ENCODE data around the gene LAMA3. TPM values are rescaled to one million over a fixed set of nuclear protein-coding genes. Genes with fewer than 3 reads are reported as not detected.

LAMA3 gene
- total RNA-seq, 1 donor from 2014 or later = 0.47 TPM

- H3K27me3 Mint-ChIP-seq (ENCODE audit: insufficient read depth, low read depth) = peaks cover 38% of the 10 kb centered on the region
- H3K4me2 ChIP-seq = peak overlapping the region; percentile 90
- H3K4me3 ChIP-seq = peak overlapping the region; percentile 62
- TF ChIP-seq CTCF (IDR thresholded peaks at IDR 0.05) (no peak), EZH2phosphoT487 (IDR thresholded peaks at IDR 0.05) (no peak), EZH2 (IDR thresholded peaks at IDR 0.05) (no peak)
- no peaks in the 10 kb centered on the region for H3K9me3 ChIP-seq (ENCODE audit: low read depth)
- no peaks in the 10 kb centered on the region for H3K79me2 ChIP-seq (ENCODE audit: low read depth)
- no peaks in the 10 kb centered on the region for H3K9me3 Mint-ChIP-seq
- H3K36me3 Mint-ChIP-seq = no peaks in the 10 kb centered on the region
- H3K4me3 Mint-ChIP-seq = peak overlapping the region; percentile 82
- H2AFZ ChIP-seq (replicated peaks) = peak overlapping the region; percentile 90
- H3K27ac ChIP-seq = no peak overlapping the region
- H3K9ac ChIP-seq = no peak overlapping the region
- no peak overlapping the region for H3K27ac Mint-ChIP-seq
- H3F3A ChIP-seq (ENCODE audit: low read depth) = peaks cover 10% of the 10 kb centered on the region
- H3K4me1 Mint-ChIP-seq = peaks cover 9% of the 10 kb centered on the region
- peak; percentile 34 for DNase-seq (ENCODE audit: low spot score)
- no peaks in the 10 kb centered on the region for H4K20me1 ChIP-seq (ENCODE audit: low read depth)
- no peaks in the 10 kb centered on the region for H3K4me1 ChIP-seq
- no peaks in the 10 kb centered on the region for H3K36me3 ChIP-seq
- H3K27me3 ChIP-seq = peaks cover 67% of the 10 kb centered on the region
These were observed 1.3 kb downstream of the LAMA3 start for GRCh38 chr18:23690505-23691068.

- H3K9ac ChIP-seq = no peak overlapping the region
- H3K4me3 ChIP-seq = no peak overlapping the region
- no peaks in the 10 kb centered on the region for H3K4me1 ChIP-seq
- no peak overlapping the region for H3K4me3 Mint-ChIP-seq
- peaks cover 39% of the 10 kb centered on the region for H3K27me3 ChIP-seq
- TF ChIP-seq CTCF (IDR thresholded peaks at IDR 0.05) (no peak), EZH2 (IDR thresholded peaks at IDR 0.05) (no peak), EZH2phosphoT487 (IDR thresholded peaks at IDR 0.05) (no peak)
- no peak overlapping the region for H3K4me2 ChIP-seq
- no peaks in the 10 kb centered on the region for H3K9me3 Mint-ChIP-seq
- no peak overlapping the region for H2AFZ ChIP-seq (replicated peaks)
- H3K27me3 Mint-ChIP-seq (ENCODE audit: insufficient read depth, low read depth) = peaks cover 15% of the 10 kb centered on the region
- no peaks in the 10 kb centered on the region for H3K79me2 ChIP-seq (ENCODE audit: low read depth)
- peaks cover 3% of the 10 kb centered on the region for H3F3A ChIP-seq (ENCODE audit: low read depth)
- H3K36me3 Mint-ChIP-seq = no peaks in the 10 kb centered on the region
- no peak overlapping the region for H3K27ac ChIP-seq
- H4K20me1 ChIP-seq (ENCODE audit: low read depth) = no peaks in the 10 kb centered on the region
- peaks cover 6% of the 10 kb centered on the region for H3K4me1 Mint-ChIP-seq
- DNase-seq (ENCODE audit: low spot score) = no peak
- no peaks in the 10 kb centered on the region for H3K36me3 ChIP-seq
- no peak overlapping the region for H3K27ac Mint-ChIP-seq
- no peaks in the 10 kb centered on the region for H3K9me3 ChIP-seq (ENCODE audit: low read depth)
These were observed 4.6 kb downstream of the LAMA3 start for GRCh38 chr18:23693846-23694245.

- Histone ChIP-seq H3K4me1 (no peaks in the 10 kb centered on the region), H3K79me2 (ENCODE audit: low read depth) (no peaks in the 10 kb centered on the region), H3K4me3 (no peak overlapping the region), H3K27ac (no peak overlapping the region), H3K9ac (no peak overlapping the region), H3K36me3 (no peaks in the 10 kb centered on the region), H4K20me1 (ENCODE audit: low read depth) (no peaks in the 10 kb centered on the region), H3F3A (ENCODE audit: low read depth) (no peaks in the 10 kb centered on the region), H2AFZ (replicated peaks) (no peak overlapping the region), H3K4me2 (no peak overlapping the region), H3K27me3 (peaks cover 29% of the 10 kb centered on the region), H3K9me3 (ENCODE audit: low read depth) (no peaks in the 10 kb centered on the region)
- Mint-ChIP-seq H3K36me3 (no peaks in the 10 kb centered on the region), H3K27me3 (ENCODE audit: insufficient read depth, low read depth) (peaks cover 10% of the 10 kb centered on the region), H3K4me1 (peaks cover 4% of the 10 kb centered on the region), H3K27ac (no peak overlapping the region), H3K9me3 (no peaks in the 10 kb centered on the region), H3K4me3 (no peak overlapping the region)
- TF ChIP-seq EZH2 (IDR thresholded peaks at IDR 0.05) = no peak
- no peak for TF ChIP-seq CTCF (IDR thresholded peaks at IDR 0.05)
- no peak for TF ChIP-seq EZH2phosphoT487 (IDR thresholded peaks at IDR 0.05)
- no peak for DNase-seq (ENCODE audit: low spot score)
These were observed 5.6 kb downstream of the LAMA3 start for GRCh38 chr18:23694637-23695430.

Measured in neural progenitor cell (in vitro differentiated cells).